GM12864 (cell line): Measurements from ENCODE around the gene RSPO1.
"Not testable (repeated sequence)": the region's sequence is repeated elsewhere in the genome, so short reads cannot be mapped to it uniquely, and the experiment has no call there.

ENCODE experiments used
- DNase-seq: peaks from one replicate; pipeline ENCODE4 v3.0.0-alpha.2; 2011; ENCODE audit warnings: low read depth
- H3K4me3 ChIP-seq: 2 replicates; pipeline ENCODE4 v1.5.1; 2011; ENCODE audit warnings: mild to moderate bottlenecking, low read depth, low read length, control low read depth
- CTCF ChIP-seq: IDR thresholded peaks from 2 replicates; pipeline ENCODE4 v1.5.1; 2011; ENCODE audit warnings: low read depth, mild to moderate bottlenecking, moderate library complexity, low read length, control low read depth, inconsistent platforms; ENCODE audit errors: missing control alignments

The RSPO1 gene

GRCh38 chr1:37596182-37596667 is 38.5 kb downstream of the RSPO1 start:
- no peak for DNase-seq

GRCh38 chr1:37595440-37596181 is 39.1 kb downstream of the RSPO1 start, which contains the start of gene GNL2:
Gene GNL2, minus strand, starts transcription at chr1:37595937. Its CDS starts 115 bp downstream, at chr1:37595822.
- TF ChIP-seq CTCF: no peak
- DNase-seq: peak; percentile 88

More at GRCh38 chr1:37596182-37596667, 38.5 kb downstream of the RSPO1 start:
- H3K4me3 ChIP-seq: peak overlapping the region; percentile 81
- TF ChIP-seq CTCF: no peak

GRCh38 chr1:37593726-37594125 is 41.0 kb downstream of the RSPO1 start:
- no peak for DNase-seq
- H3K4me3 ChIP-seq: no peak overlapping the region
- no peak for TF ChIP-seq CTCF

More at GRCh38 chr1:37595440-37596181, 39.1 kb downstream of the RSPO1 start, which contains the start of gene GNL2:
- peak within 1 kb of the TSS; percentile 81 for H3K4me3 ChIP-seq

- H3K4me3 ChIP-seq: no peak overlapping the region
- no peak for TF ChIP-seq CTCF
- DNase-seq: no peak
Measured at GRCh38 chr1:37588939-37589338, 45.8 kb downstream of the RSPO1 start.

- DNase-seq, H3K4me3 ChIP-seq: not testable (repeated sequence)
Measured at GRCh38 chr1:37584544-37584943, 50.1 kb downstream of the RSPO1 start.

- no peak overlapping the region for H3K4me3 ChIP-seq
- TF ChIP-seq CTCF: no peak
- DNase-seq: no peak
Measured at GRCh38 chr1:37575692-37576091, 59.0 kb downstream of the RSPO1 start.

GRCh38 chr1:37574834-37575480 is 59.7 kb downstream of the RSPO1 start:
- H3K4me3 ChIP-seq: no peak overlapping the region
- TF ChIP-seq CTCF: no peak
- no peak for DNase-seq
